CD8-positive, alpha-beta memory T cell (primary cell): ENCODE data around the gene PPP6R3. TPM values are rescaled to one million over a fixed set of nuclear protein-coding genes. Genes with fewer than 3 reads are reported as not detected.
"Not testable (repeated sequence)": the region's sequence is repeated elsewhere in the genome, so short reads cannot be mapped to it uniquely, and the experiment has no call there.

Source experiments
- CTCF ChIA-PET: fragments of 350-600 bp; sonication (Branson Sonifier 250); formaldehyde crosslinking; loops from one replicate; lab custom pipeline; 2021; ENCODE audit warnings: antibody characterized with exemption; lab: Charles Lee
- POLR2A ChIA-PET: fragments of 350-600 bp; sonication (Branson Sonifier 250); formaldehyde crosslinking; loops from one replicate; lab custom pipeline; 2021; ENCODE audit warnings: antibody characterized with exemption; lab: Charles Lee
- DNase-seq, 5 donors: peaks; one replicate each; pipeline versions ENCODE4 v3.0.0 to v3.0.0-alpha.2; 2020 to 2022; ENCODE audit warnings: mixed read lengths in 1 of 5
- H3K27ac ChIP-seq: one replicate; pipeline ENCODE4 v1.7.0; 2013; ENCODE audit warnings: low read depth, mild to moderate bottlenecking, low read length, moderate library complexity
- H3K27me3 ChIP-seq: 2 replicates; pipeline ENCODE4 v1.7.0; 2013; ENCODE audit warnings: low read length, mild to moderate bottlenecking; ENCODE audit not compliant: insufficient read depth, poor library complexity, severe bottlenecking
- H3K36me3 ChIP-seq: 2 replicates; pipeline ENCODE4 v1.7.0; 2013; ENCODE audit warnings: mild to moderate bottlenecking, low read length, moderate library complexity; ENCODE audit not compliant: insufficient read depth
- H3K4me1 ChIP-seq: 2 replicates; pipeline ENCODE4 v1.7.0; 2013; ENCODE audit warnings: mild to moderate bottlenecking, low read length, moderate library complexity; ENCODE audit not compliant: insufficient read depth
- H3K4me3 ChIP-seq: 2 replicates; pipeline ENCODE4 v1.7.0; 2013; ENCODE audit warnings: mild to moderate bottlenecking, low read length
- H3K9me3 ChIP-seq: 2 replicates; pipeline ENCODE4 v1.7.0; 2013; ENCODE audit warnings: mild to moderate bottlenecking, low read length
- H3K27ac Mint-ChIP-seq, 8 donors: one replicate each; pipeline ENCODE4 v1.8.0; 2020 to 2021; ENCODE audit warnings: mixed read lengths in 8 of 8, mild to moderate bottlenecking in 6 of 8, inconsistent platforms in 3 of 8, moderate library complexity in 3 of 8
- H3K27me3 Mint-ChIP-seq, 2 donors: one replicate each; pipeline ENCODE4 v1.8.0; 2020 to 2021; ENCODE audit warnings: mixed read lengths in 2 of 2, mild to moderate bottlenecking in 1 of 2, moderate library complexity in 1 of 2
- H3K36me3 Mint-ChIP-seq, 3 donors: one replicate each; pipeline ENCODE4 v1.8.0; 2020 to 2021; ENCODE audit warnings: mixed read lengths in 3 of 3, inconsistent platforms in 1 of 3, mild to moderate bottlenecking in 1 of 3
- H3K4me1 Mint-ChIP-seq, 3 donors: one replicate each; pipeline ENCODE4 v1.8.0; 2020 to 2021; ENCODE audit warnings: mixed read lengths in 3 of 3, inconsistent platforms in 1 of 3, mild to moderate bottlenecking in 1 of 3
- H3K4me3 Mint-ChIP-seq, 7 donors: one replicate each; pipeline ENCODE4 v1.8.0; 2020 to 2021; ENCODE audit warnings: mixed read lengths in 7 of 7, mild to moderate bottlenecking in 6 of 7, moderate library complexity in 4 of 7, inconsistent platforms in 2 of 7
- H3K9me3 Mint-ChIP-seq, 5 donors: one replicate each; pipeline ENCODE4 v1.8.0; 2020 to 2022; ENCODE audit warnings: mixed read lengths in 5 of 5, mild to moderate bottlenecking in 3 of 5, moderate library complexity in 2 of 5, inconsistent platforms in 1 of 5
- polyA plus RNA-seq: library from polyadenylated mRNA; unstranded; fragments of 300-500 nt; fragmentation: Illumina TruSeq; gene quantifications from one replicate; pipeline ENCODE4 v1.2.3, GENCODE V29; 2021
- total RNA-seq, 2 experiments: library from RNA; stranded (reverse); gene quantifications; one replicate each; pipeline ENCODE4 v1.2.3, GENCODE V29; 2021

The PPP6R3 gene
- total and polyA plus RNA-seq, 3 experiments from 2014 or later = 49.3 to 119 (median 118) TPM

DNA sequence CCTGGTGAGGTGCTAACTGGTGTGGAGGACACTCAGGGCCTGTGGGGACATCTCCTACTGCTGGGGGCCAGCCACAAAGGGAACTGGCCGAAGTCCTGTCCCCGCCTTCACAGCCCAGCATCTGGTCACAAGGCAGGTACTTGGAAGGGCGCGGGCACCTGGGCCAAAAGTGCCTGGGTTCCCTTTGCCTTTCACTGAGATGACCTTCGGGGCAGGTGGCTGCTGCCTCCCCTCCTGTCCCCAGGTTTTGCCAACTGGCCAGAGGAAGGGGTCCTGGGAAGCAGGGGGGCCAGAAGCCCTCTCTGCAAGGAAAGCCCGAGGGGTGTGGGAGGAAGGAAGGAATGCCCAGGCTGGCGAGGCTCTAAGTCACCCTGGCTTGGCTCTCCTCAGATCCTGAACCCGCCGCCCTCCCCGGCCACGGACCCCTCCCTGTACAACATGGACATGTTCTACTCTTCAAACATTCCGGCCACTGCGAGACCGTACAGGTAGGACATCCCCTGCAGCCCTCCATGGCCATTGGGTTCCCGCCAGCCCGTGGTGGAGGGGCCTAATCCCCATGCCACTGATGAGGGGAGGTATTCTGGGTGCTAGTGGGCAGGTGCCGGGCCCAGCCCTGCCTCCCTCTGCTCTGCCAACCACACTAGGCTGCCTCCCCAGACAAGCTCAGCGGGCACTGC is 14.4 kb upstream of the PPP6R3 start:
- H3K27me3 Mint-ChIP-seq = peaks cover 0 to 3% of the 10 kb centered on the region in 2 donors
- H3K27ac Mint-ChIP-seq = peak overlapping the region in 1 of 8 donors; percentile 92
- no peaks in the 10 kb centered on the region for H3K36me3 ChIP-seq
- H3K4me3 ChIP-seq = no peak overlapping the region
- no peaks in the 10 kb centered on the region for H3K27me3 ChIP-seq
- no peaks in the 10 kb centered on the region for H3K36me3 Mint-ChIP-seq
- no peak overlapping the region for H3K27ac ChIP-seq
- H3K4me3 Mint-ChIP-seq = no peak overlapping the region
- no peak for DNase-seq
- peaks cover 5 to 6% (median 5%) of the 10 kb centered on the region in 3 donors for H3K4me1 Mint-ChIP-seq
- no peaks in the 10 kb centered on the region for H3K9me3 ChIP-seq
- H3K9me3 Mint-ChIP-seq = no peaks in the 10 kb centered on the region
- POLR2A ChIA-PET = no interaction called here
- no peaks in the 10 kb centered on the region for H3K4me1 ChIP-seq
- CTCF ChIA-PET = no interaction called here

DNA sequence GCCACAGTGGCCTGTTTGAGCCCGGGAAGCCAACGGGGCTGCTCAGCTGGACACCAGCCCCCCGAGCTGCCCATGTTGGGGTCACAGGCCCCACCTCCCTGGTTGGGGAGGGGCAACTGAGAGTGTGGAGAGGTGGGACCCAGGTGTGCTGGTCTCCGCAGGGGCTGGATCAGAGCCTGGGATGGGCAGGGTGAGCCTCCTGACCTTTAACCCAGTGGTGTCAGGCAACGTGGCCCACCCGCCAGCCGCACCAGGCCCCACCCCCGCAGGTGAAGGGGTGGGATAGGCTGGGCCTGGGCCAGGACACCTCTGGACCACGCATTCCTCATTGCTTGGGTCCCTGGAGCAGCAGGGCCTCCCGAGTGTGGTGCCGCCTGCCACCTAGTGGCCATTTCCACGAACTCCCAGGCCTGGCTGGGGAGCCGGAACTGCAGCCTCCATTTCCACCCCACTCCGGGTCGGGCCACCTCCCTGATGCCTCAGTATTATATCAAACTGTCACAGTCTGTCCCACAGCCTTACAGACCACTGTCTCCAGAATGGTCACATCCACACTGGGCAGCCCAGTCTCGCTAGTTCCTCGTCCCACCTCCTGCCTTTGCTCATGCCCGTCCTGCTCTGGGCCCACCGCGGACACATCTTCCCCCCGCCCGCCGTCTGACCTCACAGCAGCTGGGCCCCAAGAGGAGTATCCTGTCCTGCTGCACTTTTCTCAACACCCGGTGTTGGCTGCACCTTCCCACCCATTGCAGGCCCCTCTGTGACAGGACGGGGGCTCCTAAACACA is 13.3 kb upstream of the PPP6R3 start:
- Histone ChIP-seq H3K36me3 (no peaks in the 10 kb centered on the region), H3K27ac (no peak overlapping the region), H3K4me1 (no peaks in the 10 kb centered on the region), H3K4me3 (no peak overlapping the region), H3K27me3 (no peaks in the 10 kb centered on the region), H3K9me3 (no peaks in the 10 kb centered on the region)
- H3K4me3 Mint-ChIP-seq = peak overlapping the region in 1 of 7 donors; percentile 62
- no peaks in the 10 kb centered on the region for H3K9me3 Mint-ChIP-seq
- peaks cover 5 to 6% (median 5%) of the 10 kb centered on the region in 3 donors for H3K4me1 Mint-ChIP-seq
- CTCF ChIA-PET = no interaction called here
- POLR2A ChIA-PET = no interaction called here
- DNase-seq = peak; percentile 61 to 82 (median 67)
- H3K36me3 Mint-ChIP-seq = no peaks in the 10 kb centered on the region
- peaks cover 0 to 3% of the 10 kb centered on the region in 2 donors for H3K27me3 Mint-ChIP-seq
- peak overlapping the region in 3 of 8 donors; percentile 36 to 63 (median 55) for H3K27ac Mint-ChIP-seq

DNA sequence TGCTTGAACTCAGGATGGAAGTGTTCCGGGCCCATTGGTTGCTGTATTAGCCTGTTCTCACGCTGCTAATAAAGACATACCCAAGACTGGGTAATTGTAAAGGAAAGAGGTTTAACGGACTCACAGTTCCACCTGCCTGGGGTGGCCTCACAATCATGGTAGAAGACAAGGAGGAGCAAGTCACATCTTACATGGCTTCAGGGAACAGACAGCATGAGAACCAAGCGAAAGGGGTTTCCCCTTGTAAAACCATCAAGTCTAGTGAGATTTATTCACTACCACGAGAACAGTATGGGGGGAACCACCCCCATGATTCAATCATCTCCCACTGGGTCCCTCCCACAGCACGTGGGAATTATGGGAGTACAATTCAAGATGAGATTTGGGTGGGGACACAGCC is 12.6 kb upstream of the PPP6R3 start:
- H3K9me3 Mint-ChIP-seq, CTCF ChIA-PET, H3K36me3 ChIP-seq, H3K4me1 Mint-ChIP-seq, DNase-seq, H3K27me3 Mint-ChIP-seq, H3K36me3 Mint-ChIP-seq, H3K4me1 ChIP-seq, POLR2A ChIA-PET, H3K4me3 ChIP-seq, H3K4me3 Mint-ChIP-seq, H3K27ac ChIP-seq, H3K9me3 ChIP-seq, H3K27me3 ChIP-seq: not testable (repeated sequence)
- peak overlapping the region in 1 of 8 donors; percentile 36 for H3K27ac Mint-ChIP-seq

DNA sequence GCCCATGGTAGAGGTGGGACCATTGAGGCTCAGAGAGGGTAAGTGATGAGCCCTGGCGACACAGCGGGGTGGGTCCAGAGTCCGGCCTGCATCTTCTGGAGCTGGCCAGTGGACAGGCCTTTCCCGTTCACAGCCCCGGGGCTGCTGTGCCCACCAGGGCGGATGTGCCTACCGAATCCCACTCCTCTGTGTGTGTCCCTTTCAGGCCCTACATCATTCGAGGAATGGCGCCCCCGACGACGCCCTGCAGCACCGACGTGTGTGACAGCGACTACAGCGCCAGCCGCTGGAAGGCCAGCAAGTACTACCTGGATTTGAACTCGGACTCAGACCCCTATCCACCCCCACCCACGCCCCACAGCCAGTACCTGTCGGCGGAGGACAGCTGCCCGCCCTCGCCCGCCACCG is 11.9 kb upstream of the PPP6R3 start:
- H3K27ac Mint-ChIP-seq = no peak overlapping the region
- ChIA-PET POLR2A (no interaction called here), CTCF (no interaction called here)

DNA sequence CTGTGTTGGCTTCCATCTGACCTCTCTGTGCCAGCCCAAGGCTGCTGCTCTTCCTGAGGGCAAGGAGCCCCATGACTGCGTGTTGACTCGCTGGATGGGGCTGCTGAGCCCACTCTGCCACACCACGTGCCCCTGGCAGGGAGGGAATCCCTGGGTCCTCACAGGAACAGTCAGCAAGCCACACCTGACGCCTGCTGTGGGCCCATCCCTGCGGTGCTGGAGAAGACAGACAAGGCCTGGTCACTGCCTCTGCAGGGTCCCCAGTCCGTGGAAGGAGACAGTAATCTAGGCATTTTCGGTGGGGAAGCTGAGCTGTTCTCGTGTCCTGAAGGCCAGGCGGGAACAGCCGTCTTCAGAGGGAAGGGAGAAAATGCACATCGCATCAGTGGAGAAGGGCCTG is 10.6 kb upstream of the PPP6R3 start:
- peaks cover 0 to 7% of the 10 kb centered on the region in 2 donors for H3K27me3 Mint-ChIP-seq
- no peak overlapping the region for H3K4me3 Mint-ChIP-seq
- ChIA-PET CTCF (interaction anchor here (0.6 kb wide), 1 partner anchor 427 kb away, joined by 3 read pairs; no protein-coding TSS in a partner anchor), POLR2A (no interaction called here)
- no peak for DNase-seq
- peaks cover 5 to 6% (median 5%) of the 10 kb centered on the region in 3 donors for H3K4me1 Mint-ChIP-seq
- Histone ChIP-seq H3K4me3 (no peak overlapping the region), H3K27me3 (no peaks in the 10 kb centered on the region), H3K36me3 (no peaks in the 10 kb centered on the region), H3K27ac (no peak overlapping the region), H3K9me3 (no peaks in the 10 kb centered on the region), H3K4me1 (no peaks in the 10 kb centered on the region)
- no peaks in the 10 kb centered on the region for H3K9me3 Mint-ChIP-seq
- peak overlapping the region in 1 of 8 donors; percentile 82 for H3K27ac Mint-ChIP-seq
- no peaks in the 10 kb centered on the region for H3K36me3 Mint-ChIP-seq

More for the DNA sequence above, 11.9 kb upstream of the PPP6R3 start:
- H3K4me3 ChIP-seq = no peak overlapping the region
- Mint-ChIP-seq H3K27me3 (peaks cover 0 to 7% of the 10 kb centered on the region in 2 donors), H3K4me3 (no peak overlapping the region), H3K4me1 (peaks cover 5 to 6% (median 5%) of the 10 kb centered on the region in 3 donors), H3K9me3 (no peaks in the 10 kb centered on the region), H3K36me3 (no peaks in the 10 kb centered on the region)
- no peak overlapping the region for H3K27ac ChIP-seq
- H3K36me3 ChIP-seq = no peaks in the 10 kb centered on the region
- no peaks in the 10 kb centered on the region for H3K27me3 ChIP-seq
- H3K9me3 ChIP-seq = no peaks in the 10 kb centered on the region
- DNase-seq = no peak
- H3K4me1 ChIP-seq = no peaks in the 10 kb centered on the region

DNA sequence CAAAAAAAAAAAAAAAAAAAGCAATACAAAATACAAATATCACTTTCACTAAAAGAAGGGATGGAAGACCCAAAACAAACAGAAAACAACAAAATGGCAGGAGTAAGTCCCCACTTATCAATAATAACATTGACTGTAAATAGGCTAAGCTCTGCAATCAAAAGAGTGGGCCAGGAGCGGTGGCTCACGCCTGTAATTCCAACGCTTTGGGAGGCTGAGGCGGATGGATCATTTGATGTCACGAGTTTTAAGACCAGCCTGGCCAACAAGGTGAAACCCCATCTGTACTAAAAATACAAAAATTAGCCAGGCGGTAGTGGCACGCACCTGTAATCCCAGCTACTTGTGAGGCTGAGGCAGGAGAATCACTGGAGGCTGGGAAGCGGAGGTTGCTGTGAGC is 9.8 kb upstream of the PPP6R3 start:
- ChIA-PET POLR2A (no interaction called here), CTCF (interaction anchor here (0.9 kb wide), 1 partner anchor 10 kb away, joined by 4 read pairs; the partner anchor contains the start of gene PPP6R3)
- Histone ChIP-seq H3K36me3 (no peaks in the 10 kb centered on the region), H3K4me1 (no peaks in the 10 kb centered on the region), H3K9me3 (no peaks in the 10 kb centered on the region), H3K4me3 (no peak overlapping the region), H3K27ac (no peak overlapping the region), H3K27me3 (no peaks in the 10 kb centered on the region)
- Mint-ChIP-seq H3K36me3 (no peaks in the 10 kb centered on the region), H3K4me3 (no peak overlapping the region), H3K9me3 (no peaks in the 10 kb centered on the region), H3K27me3 (peaks cover under 1 to 7% of the 10 kb centered on the region in 2 donors), H3K4me1 (peaks cover 5 to 6% (median 5%) of the 10 kb centered on the region in 3 donors), H3K27ac (no peak overlapping the region)
- DNase-seq = no peak

DNA sequence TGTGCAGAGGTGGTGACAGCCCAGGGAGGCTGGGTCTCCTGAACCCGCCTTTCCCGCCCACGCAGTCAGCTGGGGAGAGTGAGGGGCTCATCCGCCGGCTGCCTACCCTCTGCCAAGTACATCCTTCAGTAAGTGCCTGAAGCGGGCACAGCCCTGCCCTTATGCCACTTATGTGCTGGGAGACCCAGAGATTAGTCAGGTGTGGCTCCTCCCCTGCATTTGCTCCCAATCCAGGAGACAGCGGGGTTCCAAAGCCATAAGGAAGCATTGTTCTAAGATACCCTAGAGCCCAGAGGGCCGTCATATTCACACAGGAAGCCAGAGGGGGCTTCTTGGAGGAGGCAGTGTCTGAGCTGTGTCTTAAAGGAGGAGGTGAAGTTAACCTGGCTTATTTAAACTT is 5.8 kb upstream of the PPP6R3 start:
- H3K27ac ChIP-seq = no peak overlapping the region
- DNase-seq = no peak
- POLR2A ChIA-PET = no interaction called here
- H3K27me3 ChIP-seq = no peaks in the 10 kb centered on the region
- H3K27ac Mint-ChIP-seq = no peak overlapping the region
- no peaks in the 10 kb centered on the region for H3K36me3 ChIP-seq
- no peaks in the 10 kb centered on the region for H3K9me3 ChIP-seq
- CTCF ChIA-PET = no interaction called here
- H3K4me1 ChIP-seq = no peaks in the 10 kb centered on the region
- peaks cover 0 to 4% (median under 1%) of the 10 kb centered on the region in 3 donors for H3K4me1 Mint-ChIP-seq
- H3K27me3 Mint-ChIP-seq = peaks cover 3 to 4% of the 10 kb centered on the region in 2 donors
- H3K4me3 ChIP-seq = no peak overlapping the region
- H3K36me3 Mint-ChIP-seq = no peaks in the 10 kb centered on the region
- no peak overlapping the region for H3K4me3 Mint-ChIP-seq
- no peaks in the 10 kb centered on the region for H3K9me3 Mint-ChIP-seq

DNA sequence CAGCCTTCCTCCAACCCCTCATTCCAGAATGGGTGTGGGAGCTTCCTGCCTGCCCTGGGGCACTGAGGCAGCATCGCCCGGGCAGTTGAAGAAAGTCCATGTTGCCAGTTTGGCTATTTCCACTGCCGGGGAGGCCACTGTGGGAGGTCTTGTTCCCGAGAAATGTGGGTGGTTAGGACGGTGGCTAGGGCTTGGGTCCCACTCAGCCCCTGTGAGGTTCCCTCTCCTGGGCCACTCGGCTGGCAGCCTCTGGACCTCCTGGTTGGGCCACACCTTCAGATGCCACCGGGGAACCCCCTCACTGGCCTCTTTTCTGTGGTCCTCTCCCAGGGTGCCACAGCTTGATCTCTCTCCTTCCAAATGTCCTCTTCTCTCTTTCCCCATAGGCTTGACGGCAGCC is 5.1 kb upstream of the PPP6R3 start:
- Mint-ChIP-seq H3K9me3 (no peaks in the 10 kb centered on the region), H3K27ac (no peak overlapping the region), H3K4me3 (no peak overlapping the region), H3K4me1 (peaks cover 2 to 9% (median 4%) of the 10 kb centered on the region in 3 donors), H3K27me3 (peaks cover 3 to 6% of the 10 kb centered on the region in 2 donors), H3K36me3 (peaks cover 0 to 4% (median 0%) of the 10 kb centered on the region in 3 donors)
- Histone ChIP-seq H3K4me3 (no peak overlapping the region), H3K4me1 (no peaks in the 10 kb centered on the region), H3K27me3 (no peaks in the 10 kb centered on the region), H3K9me3 (no peaks in the 10 kb centered on the region), H3K36me3 (no peaks in the 10 kb centered on the region), H3K27ac (no peak overlapping the region)
- ChIA-PET POLR2A (no interaction called here), CTCF (no interaction called here)
- no peak for DNase-seq
